HFFc6 (cell line): Measurements from ENCODE around the gene EPAS1. TPM values are rescaled to one million over a fixed set of nuclear protein-coding genes. Genes with fewer than 3 reads are reported as not detected.

Experiments used
- DNase-seq: peaks from one replicate; pipeline ENCODE4 v3.0.0-alpha.2; 2018
- H3K27ac Mint-ChIP-seq: 2 replicates; pipeline ENCODE4 v1.8.0; 2020; ENCODE audit warnings: mild to moderate bottlenecking, mixed read lengths
- H3K27me3 Mint-ChIP-seq: 2 replicates; pipeline ENCODE4 v1.8.0; 2021; ENCODE audit warnings: mild to moderate bottlenecking, moderate library complexity, mixed read lengths; ENCODE audit not compliant: insufficient read depth
- H3K36me3 Mint-ChIP-seq: 2 replicates; pipeline ENCODE4 v1.8.0; 2021; ENCODE audit warnings: low read depth, mixed read lengths
- H3K4me1 Mint-ChIP-seq: 2 replicates; pipeline ENCODE4 v1.8.0; 2020; ENCODE audit warnings: low read depth, mixed read lengths
- H3K4me3 Mint-ChIP-seq: 2 replicates; pipeline ENCODE4 v1.8.0; 2020; ENCODE audit warnings: mild to moderate bottlenecking, moderate library complexity, mixed read lengths
- H3K9me3 Mint-ChIP-seq: 2 replicates; pipeline ENCODE4 v1.8.0; 2020; ENCODE audit warnings: mild to moderate bottlenecking, mixed read lengths
- long read RNA-seq: library from polyadenylated mRNA; unstranded; transcript quantifications from one replicate; pipeline ENCODE4 v2.0.0, GENCODE V29; 2019
- total RNA-seq, 6 experiments: library from RNA; stranded (reverse); fragmentation: NEBNext Ultra II Directional; extraction: Animal tissue kit (Norgen Biotek cat#: 25700); gene quantifications; 2 replicates in 1 of 6; 3 replicates in 5 of 6; pipeline ENCODE4 v1.2.3, GENCODE V29; 2021
- TF ChIP-seq, protein P1 (sequence below): fragments of 200-600 bp; sonication (generic); IDR thresholded peaks from 2 replicates; pipeline ENCODE4 v1.5.0; 2021; ENCODE audit warnings: antibody characterized with exemption, mild to moderate bottlenecking

The EPAS1 gene
- total RNA-seq, result 100 to 1,000 TPM in 4 of 6 experiments, 10 to 100 TPM in 2; 93.5 to 115 (median 101) TPM
- long read RNA-seq, full-length matches to known transcripts, result 5 of 22 reads
- long read RNA-seq, partial matches to known transcripts, result 3 of 22 reads
- long read RNA-seq, other reads (novel, unspliced or antisense), result 14 of 22 reads

DNA sequence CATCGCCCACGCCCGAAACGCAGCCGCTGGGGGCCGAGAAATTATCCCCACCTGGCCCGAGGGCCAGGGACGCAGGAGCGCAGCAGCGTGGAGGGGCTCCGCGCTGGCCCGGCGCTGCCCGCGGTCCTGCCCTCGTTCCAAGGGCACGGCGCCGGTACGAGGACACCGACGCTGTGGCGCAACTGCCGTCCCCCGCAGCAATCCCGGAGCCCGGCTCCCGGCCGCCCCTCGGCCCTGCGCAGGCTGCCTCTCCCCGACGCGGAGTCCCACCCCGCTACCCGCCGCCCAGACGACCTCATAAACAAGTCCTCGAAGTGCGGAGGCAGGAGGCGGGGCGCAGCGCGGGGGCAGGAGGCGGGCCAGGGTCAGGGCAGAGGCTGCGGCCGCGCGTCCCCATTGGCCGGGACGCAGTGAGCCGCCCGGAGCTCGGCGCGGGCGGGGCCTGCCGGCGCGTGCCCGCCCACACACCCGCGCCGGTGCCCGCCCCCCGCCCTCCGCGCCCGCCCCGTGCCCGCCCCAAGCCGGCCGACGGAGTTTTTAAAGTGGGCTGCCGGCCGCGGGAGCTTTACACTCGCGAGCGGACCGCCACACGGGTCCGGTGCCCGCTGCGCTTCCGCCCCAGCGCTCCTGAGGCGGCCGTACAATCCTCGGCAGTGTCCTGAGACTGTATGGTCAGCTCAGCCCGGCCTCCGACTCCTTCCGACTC is at the start of gene EPAS1:
TSS of gene EPAS1 (plus strand) at position 568 of the 706 bp plus-strand sequence. CDS start 505 bp downstream, outside the sequence.
- no peaks in the 10 kb centered on the region for H3K9me3 Mint-ChIP-seq
- H3K4me3 Mint-ChIP-seq, result peak within 1 kb of the TSS; percentile 94
- no peaks in the 10 kb centered on the region; the same call in 1 of the 2 replicates for H3K36me3 Mint-ChIP-seq
- DNase-seq, result peak; percentile 58
- H3K4me1 Mint-ChIP-seq, result peaks cover 19% of the 10 kb centered on the region
- peaks cover under 1% of the 10 kb centered on the region for H3K27me3 Mint-ChIP-seq
- TF ChIP-seq, protein P1, sequence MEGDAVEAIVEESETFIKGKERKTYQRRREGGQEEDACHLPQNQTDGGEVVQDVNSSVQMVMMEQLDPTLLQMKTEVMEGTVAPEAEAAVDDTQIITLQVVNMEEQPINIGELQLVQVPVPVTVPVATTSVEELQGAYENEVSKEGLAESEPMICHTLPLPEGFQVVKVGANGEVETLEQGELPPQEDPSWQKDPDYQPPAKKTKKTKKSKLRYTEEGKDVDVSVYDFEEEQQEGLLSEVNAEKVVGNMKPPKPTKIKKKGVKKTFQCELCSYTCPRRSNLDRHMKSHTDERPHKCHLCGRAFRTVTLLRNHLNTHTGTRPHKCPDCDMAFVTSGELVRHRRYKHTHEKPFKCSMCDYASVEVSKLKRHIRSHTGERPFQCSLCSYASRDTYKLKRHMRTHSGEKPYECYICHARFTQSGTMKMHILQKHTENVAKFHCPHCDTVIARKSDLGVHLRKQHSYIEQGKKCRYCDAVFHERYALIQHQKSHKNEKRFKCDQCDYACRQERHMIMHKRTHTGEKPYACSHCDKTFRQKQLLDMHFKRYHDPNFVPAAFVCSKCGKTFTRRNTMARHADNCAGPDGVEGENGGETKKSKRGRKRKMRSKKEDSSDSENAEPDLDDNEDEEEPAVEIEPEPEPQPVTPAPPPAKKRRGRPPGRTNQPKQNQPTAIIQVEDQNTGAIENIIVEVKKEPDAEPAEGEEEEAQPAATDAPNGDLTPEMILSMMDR, result no peak
- H3K27ac Mint-ChIP-seq, result peak within 1 kb of the TSS; percentile 89

DNA sequence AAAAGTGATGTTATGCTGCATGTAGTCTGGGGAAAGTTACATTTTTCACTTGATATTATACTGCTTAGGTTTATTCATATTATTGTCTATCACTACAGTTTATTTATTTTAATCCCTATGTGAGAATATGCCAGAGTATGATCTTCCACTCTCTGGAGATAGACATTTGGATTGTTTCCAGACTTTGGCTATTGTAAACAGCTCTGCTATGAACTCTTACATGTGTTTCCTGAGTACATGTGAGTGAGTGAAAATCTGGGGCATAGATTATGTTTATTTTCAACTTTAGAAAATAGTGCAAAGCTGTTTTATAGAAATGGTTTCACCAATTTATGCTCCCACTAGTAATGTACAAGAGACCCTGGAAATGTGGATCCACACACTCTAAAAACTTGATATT is 49.0 kb upstream of the EPAS1 start:
- Mint-ChIP-seq H3K36me3 (no peaks in the 10 kb centered on the region), H3K27ac (no peak overlapping the region), H3K27me3 (peaks cover 6% of the 10 kb centered on the region), H3K4me3 (no peak overlapping the region), H3K4me1 (peaks cover 7% of the 10 kb centered on the region), H3K9me3 (no peaks in the 10 kb centered on the region)
- no peak for DNase-seq
- TF ChIP-seq, protein P1, result no peak

DNA sequence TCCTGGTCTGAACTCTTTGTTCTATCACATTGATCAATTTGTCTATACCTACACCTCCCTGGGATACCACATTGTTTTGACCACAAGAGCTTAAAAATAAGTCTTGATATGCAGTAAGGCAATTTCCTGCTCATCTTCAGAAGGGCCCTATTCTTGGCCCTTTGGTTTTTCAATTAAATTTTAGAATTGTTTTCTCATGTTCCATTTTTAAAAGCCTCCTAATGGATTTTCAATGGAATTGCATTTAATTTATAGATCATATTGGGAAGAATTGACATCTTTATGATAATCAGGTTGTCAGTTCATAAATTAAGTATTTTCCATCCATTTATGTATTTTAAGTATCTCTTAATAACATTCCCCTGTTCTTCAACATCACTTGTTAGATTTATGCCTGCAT is 47.6 kb upstream of the EPAS1 start:
- TF ChIP-seq, protein P1, result peak; percentile 47
- no peak overlapping the region for H3K27ac Mint-ChIP-seq
- H3K36me3 Mint-ChIP-seq, result no peaks in the 10 kb centered on the region
- peaks cover 5% of the 10 kb centered on the region for H3K27me3 Mint-ChIP-seq
- H3K4me3 Mint-ChIP-seq, result no peak overlapping the region
- no peaks in the 10 kb centered on the region for H3K9me3 Mint-ChIP-seq
- H3K4me1 Mint-ChIP-seq, result peaks cover 9% of the 10 kb centered on the region
- no peak for DNase-seq

DNA sequence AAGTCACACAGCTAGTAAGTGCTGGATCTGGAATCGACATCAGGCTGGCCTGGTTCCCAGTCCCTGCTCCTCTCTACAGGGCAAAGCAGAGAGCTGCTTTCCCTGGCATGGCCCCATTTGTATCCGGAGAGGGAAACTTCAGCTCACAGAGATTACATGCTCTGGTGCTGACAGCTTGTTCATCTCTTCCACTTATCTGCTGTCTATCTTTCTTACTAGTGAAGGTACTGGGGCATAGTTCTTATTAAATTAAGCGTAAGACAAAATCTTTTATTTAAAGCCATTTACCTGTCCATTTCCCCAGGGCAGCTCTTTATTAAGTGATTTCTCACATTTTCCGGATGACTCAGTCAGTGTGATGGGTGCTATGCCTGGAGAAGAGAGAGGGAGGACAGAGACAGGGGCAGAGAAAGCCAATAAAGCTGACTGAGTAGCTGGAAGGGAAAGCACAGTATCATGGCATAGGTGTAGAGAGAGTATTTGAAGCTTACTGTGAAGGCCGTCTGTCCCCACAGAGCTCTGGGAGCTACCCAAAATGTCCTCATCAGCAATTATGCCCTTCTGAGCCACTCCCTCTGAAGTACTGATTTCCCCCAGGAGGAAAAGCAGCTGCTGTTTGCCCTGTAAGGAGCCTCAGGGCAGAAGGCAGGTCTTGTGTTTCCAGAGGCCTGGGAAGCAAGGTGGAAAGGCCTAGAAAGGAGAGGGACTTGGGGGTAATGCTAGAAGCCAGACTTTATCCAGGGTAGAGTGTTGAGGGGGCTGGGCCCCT is 44.1 kb upstream of the EPAS1 start:
- Mint-ChIP-seq H3K9me3 (no peaks in the 10 kb centered on the region), H3K4me1 (peaks cover 9% of the 10 kb centered on the region), H3K27me3 (peaks cover 3% of the 10 kb centered on the region; the same call in 1 of the 2 replicates), H3K36me3 (no peaks in the 10 kb centered on the region), H3K27ac (no peak overlapping the region), H3K4me3 (no peak overlapping the region)
- TF ChIP-seq, protein P1, result no peak
- DNase-seq, result peak; percentile 31

DNA sequence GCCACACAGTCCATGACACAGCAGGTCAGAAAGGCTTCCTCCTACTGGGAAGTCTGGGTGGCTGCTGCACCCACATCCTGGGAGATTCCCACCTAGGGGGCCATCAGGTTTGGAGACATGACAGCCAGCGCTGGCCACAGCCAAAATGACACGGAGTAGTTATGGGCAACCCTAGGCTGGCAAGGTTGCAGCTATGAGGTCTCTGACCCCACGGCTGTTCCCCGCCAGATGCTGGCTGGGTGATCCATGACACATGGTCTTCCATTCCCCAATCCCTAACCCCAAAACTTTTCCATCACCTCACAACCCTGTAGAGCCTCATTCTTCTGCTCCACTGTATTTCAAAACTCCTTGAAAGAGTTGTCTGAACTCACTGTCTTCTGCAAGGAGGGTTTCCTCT is 42.7 kb upstream of the EPAS1 start:
- no peak overlapping the region for H3K4me3 Mint-ChIP-seq
- peaks cover 4% of the 10 kb centered on the region; the same call in 1 of the 2 replicates for H3K27me3 Mint-ChIP-seq
- no peak overlapping the region for H3K27ac Mint-ChIP-seq

More for the DNA sequence above, 42.7 kb upstream of the EPAS1 start:
- Mint-ChIP-seq H3K9me3 (no peaks in the 10 kb centered on the region), H3K36me3 (no peaks in the 10 kb centered on the region), H3K4me1 (peaks cover 9% of the 10 kb centered on the region)
- no peak for DNase-seq
- TF ChIP-seq, protein P1, result no peak
